Adipose tissue (tissue), 3 donors: ENCODE results near the gene PIP4K2C. TPM values are rescaled to one million over a fixed set of nuclear protein-coding genes. Genes with fewer than 3 reads are reported as not detected.
"Not testable (repeated sequence)": the region's sequence is repeated elsewhere in the genome, so short reads cannot be mapped to it uniquely, and the experiment has no call there.

Source experiments
- H3K27ac ChIP-seq: one replicate; pipeline ENCODE4 v1.5.1; 2013; ENCODE audit warnings: low read depth, low read length
- WGBS, 3 donors: extraction: QIAGEN DNeasy Blood & Tissue Kit; methylation state at CpG; one replicate each; pipeline ENCODE4 v1.1.7; 2013; 5-methylcytosine and 5-hydroxymethylcytosine counted together
- polyA plus RNA-seq, 3 donors: library from polyadenylated mRNA; stranded (reverse); fragments of 200-250 nt; gene quantifications; one replicate each; pipeline ENCODE4 v1.2.3, GENCODE V29; 2013
- donor health status: healthy with polysubstance abuse.
- donor health status: Bipolar disorder and iron deficiency.
- donor health status: healthy.

The PIP4K2C gene
- polyA plus RNA-seq, 3 donors = 8.8 to 10.2 (median 10.1) TPM

DNA sequence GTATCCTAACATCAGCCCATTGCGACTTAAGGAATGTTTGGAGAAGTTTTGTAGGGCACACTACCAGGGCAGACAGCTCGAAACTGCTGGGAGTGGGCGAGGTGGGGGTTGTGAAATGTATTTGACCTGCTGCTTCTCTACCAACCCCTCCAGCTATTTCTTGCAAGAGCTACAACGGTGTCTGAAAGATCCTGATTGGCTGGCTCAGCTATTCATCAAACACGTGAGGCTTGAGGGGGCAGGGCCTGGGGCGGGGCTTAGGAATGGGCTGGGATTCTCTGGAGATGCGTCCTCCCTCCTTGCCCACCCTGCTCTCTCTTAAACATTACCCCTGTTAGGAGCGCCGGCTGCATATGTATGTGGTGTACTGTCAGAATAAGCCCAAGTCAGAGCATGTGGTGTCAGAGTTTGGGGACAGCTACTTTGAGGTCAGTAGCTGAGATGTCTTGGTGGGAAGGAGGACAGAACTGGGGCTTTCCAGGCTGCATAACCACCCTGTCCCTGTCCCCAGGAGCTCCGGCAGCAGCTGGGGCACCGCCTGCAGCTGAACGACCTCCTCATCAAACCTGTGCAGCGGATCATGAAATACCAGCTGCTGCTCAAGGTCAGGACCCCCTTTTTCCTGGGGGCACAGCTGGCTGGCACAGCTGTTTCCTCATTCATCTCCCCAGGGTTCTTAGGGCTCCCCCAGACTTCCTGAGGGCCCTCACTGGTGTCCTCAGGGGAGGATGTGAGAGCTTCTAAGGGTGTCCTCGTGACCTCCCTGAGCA is 23.4 kb downstream of the PIP4K2C start:
- H3K27ac ChIP-seq = no peak overlapping the region
- 51 to 57% (median 52%) methylated on average over 14 of the region's 14 CpGs for WGBS, 3 donors

DNA sequence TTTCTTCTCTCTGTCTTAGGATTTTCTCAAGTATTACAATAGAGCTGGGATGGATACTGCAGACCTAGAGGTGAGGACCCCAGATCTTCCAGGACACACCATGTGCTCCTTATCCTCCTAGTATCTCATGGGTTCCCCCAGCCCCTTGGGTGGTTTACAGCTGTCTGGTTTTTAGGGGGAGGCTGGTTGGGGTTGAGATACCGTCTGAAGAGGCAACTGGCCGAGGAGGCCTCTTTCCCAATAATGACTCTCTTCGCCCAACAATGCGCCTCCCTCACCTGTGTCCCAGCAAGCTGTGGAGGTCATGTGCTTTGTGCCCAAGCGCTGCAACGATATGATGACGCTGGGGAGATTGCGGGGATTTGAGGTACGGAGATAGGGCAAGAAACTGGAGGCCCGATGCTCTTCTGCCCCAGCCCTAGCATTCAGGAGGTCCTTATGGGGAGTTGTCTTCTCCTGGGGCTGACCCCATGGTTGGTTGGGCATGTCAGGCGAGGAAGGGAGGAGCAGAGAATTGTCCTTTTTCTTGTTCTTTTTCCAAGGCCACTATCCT is 24.0 kb downstream of the PIP4K2C start:
- 80 to 83% (median 81%) methylated on average over 11 of the region's 11 CpGs for WGBS, 3 donors
- no peak overlapping the region for H3K27ac ChIP-seq

DNA sequence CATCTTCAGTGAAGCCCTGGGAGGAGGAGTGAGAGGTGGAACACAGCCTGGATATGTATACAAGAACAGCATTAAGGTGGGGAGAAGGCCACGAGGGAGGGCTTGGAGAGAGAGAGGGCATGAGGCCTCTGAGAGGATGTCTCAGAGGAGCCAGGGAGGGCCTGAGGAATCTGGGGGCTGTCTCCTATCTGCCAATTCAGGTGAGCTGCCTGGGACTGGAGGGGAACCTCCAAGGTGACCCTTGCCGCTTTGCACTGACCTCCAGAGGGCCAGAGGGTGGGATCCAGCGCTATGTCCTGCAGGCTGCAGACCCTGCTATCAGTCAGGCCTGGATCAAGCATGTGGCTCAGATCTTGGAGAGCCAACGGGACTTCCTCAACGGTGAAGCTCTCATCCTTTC is 24.6 kb downstream of the PIP4K2C start:
- no peak overlapping the region for H3K27ac ChIP-seq
- 87 to 90% (median 89%) methylated on average over 5 of the region's 5 CpGs for WGBS, 3 donors

DNA sequence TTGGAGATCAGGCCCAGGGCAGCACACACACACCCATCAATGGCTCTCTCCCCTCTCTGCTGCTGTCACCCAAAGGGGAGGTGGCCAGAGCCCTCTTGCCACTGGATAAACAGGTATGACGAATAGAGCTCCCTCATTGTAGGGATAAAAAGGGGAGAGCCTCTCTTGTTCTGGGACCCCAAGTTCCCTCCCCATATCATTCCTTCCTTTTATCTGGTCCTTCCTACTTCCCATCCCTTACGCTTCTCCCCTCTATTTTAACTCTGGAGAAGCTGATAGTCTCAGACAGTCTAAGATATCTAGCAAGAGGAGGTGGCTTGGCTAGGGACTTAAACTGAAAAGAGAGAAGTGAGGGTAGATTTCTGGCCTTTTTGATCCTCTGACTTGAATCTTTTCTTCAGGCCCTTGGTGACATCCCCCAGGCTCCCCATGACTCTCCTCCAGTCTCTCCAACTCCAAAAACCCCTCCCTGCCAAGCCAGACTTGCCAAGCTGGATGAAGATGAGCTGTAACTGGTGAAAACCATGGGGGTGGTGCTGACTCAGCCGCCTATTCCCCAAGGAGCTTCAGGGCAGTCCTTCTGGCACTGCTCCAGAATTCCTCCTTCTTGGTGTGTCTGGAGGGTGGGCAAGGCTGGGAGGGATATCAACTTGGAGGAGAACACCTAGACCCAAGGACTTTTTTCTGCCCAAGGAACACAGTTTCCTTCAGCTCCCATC is 25.6 kb downstream of the PIP4K2C start:
- WGBS, 3 donors = 78 to 89% (median 84%) methylated on average over 3 of the region's 3 CpGs
- H3K27ac ChIP-seq = no peak overlapping the region

DNA sequence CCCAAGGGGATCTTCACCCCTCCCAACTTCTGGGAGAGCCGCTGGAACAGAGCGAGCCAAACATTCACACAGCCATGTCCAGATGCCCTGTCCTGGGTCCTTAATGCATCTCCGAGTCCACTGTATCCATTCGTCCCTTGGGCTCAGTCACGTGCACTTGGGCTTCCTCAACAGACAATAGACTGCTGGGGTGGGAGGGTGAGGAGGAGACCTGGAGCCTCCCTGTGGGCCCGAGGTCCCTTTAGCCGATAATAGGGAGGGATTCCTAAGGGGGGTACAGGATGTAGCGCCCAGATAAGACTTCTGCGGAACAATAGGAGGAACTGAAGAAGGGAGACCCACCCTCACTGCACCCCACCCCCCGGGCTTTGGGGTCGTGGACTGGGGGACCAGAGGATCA is 26.9 kb downstream of the PIP4K2C start:
- 47 to 62% (median 52%) methylated on average over 11 of the region's 11 CpGs for WGBS, 3 donors
- H3K27ac ChIP-seq = no peak overlapping the region

DNA sequence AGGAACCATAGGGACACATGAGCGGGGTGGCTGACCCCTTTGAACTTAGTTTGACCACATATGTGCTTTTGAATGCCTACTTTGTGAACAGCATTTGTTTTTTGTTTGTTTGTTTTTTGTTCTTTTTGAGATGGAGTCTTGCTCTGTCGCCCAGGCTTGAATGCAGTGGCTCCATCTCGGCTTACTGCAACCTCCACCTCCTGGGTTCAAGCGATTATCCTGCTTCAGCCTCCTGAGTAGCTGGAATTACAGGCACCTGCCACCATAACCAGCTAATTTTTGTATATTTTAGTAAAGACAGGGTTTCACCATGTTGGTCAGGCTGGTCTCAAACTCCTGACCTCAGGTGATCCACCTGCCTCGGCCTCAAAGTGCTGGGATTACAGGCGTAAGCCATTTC is 27.4 kb downstream of the PIP4K2C start:
- H3K27ac ChIP-seq = not testable (repeated sequence)
- WGBS, 3 donors = 92 to 98% (median 98%) methylated on average over 6 of the region's 6 CpGs

DNA sequence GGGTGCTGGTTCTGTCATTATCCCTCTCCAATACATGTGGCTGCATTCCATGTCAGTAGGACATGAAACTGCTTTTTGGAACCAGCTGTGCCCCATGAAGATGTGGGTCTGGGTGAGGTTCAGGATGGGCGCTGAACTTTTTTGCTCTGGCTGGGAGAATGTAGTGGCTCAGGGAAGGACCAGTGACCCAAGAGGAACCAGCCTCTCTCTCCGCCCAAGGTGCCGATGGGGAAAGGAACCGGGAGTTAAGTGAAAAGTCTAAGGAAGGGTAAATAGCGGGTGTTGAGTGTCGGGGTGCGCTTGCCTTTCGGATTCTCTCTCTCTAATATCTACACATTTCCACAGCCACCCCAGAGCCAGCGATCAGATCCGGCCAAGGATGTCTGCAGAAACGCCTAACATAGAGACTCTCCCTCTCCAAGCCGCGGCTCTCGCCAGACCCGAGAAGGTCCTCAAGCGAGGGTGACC is 28.0 kb downstream of the PIP4K2C start:
- H3K27ac ChIP-seq = no peak overlapping the region
- WGBS, 3 donors = 53 to 62% (median 58%) methylated on average over 16 of the region's 16 CpGs

DNA sequence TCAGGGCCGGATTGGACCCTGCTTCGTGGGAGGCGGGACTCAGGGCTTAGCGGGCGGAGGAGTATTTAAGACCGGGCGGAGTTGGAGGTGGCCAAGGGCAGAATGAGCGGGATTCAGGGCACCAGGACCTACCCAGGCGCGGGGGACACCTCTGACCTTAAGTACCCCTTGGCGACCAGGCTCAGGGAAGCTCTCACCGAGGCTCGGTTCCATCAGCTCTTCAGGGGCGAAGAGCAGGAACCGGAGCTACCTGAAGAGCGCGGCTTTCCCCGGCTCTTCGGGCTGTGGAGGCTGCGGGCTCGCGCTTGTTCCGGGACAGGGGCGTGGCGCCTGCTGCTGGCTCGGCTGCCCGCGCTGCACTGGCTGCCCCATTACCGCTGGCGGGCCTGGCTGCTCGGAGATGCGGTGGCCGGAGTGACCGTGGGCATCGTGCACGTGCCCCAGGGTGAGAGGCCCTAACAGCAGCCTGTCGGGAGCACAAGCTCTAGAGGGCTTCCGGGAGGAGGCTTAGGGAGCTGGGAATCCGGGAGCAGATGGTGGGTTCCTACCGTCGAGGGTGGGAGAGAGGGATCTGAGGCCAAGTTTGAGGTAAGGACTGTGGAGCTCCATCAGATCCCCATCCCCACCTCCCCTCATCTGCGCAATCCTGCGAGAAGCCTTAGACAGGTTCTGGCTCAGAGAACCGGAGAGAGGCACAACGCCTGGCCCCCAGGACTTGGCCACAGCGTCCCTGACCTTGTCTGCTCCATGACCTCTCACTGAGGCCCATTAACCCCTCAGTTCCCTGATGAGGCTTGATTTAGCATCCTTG is 28.6 kb downstream of the PIP4K2C start:
- WGBS, 3 donors = 13 to 40% (median 39%) methylated on average over 35 to 46 of the region's 46 CpGs
- no peak overlapping the region for H3K27ac ChIP-seq

DNA sequence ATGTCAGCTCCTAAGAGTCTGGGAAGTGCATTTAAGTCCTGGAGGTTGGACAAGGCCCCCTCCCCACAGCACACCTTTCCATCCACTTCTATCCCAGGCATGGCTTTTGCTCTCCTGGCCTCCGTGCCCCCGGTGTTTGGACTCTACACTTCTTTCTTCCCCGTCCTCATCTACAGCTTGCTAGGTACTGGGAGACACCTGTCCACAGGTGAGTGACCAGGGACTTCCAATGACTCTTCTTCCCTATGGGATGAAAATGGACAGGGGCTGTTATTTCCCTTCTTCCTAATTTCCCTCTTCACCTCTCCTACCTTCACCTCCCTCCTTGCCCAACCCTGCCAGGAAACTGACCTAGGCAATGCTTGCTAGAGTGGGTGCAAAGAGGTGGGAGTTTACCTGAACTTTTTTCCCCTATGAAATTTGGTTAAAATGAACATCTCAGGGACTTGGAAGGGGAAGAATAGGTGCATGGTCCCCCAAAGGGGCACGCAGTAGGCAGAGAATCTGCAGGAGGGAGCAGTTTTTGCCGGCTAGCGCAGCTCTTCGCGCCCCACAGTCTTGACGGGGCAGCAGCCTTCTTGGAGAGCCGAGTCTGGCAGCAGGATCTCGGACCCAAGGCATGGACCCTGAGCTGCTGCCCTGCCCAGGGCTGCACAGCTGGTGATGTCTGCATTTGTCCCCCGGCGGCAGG is 29.4 kb downstream of the PIP4K2C start:
- WGBS, 3 donors = 33 to 44% (median 38%) methylated on average over 13 of the region's 13 CpGs
- no peak overlapping the region for H3K27ac ChIP-seq

DNA sequence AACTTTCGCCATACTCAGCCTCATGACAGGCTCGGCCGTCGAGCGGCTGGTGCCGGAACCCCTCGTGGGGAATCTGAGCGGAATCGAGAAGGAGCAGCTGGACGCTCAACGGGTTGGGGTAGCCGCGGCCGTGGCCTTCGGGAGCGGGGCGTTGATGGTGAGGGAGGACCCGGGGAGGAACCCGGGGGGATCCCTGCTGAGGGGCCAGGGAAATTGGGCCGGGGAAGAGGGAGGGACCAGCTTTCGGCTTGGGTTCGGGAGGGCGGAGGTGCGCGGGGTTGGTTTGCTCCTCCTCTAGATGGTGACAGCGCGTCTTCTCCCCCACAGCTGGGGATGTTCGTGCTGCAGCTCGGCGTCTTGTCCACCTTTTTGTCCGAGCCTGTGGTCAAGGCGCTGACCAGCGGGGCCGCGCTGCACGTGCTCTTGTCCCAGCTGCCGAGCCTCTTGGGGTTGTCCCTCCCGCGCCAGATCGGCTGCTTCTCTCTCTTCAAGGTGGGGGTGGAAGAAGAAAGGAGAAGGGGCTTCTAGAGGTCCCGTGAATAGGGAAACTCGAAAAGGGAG is 30.0 kb downstream of the PIP4K2C start:
- WGBS, 3 donors = 4 to 11% (median 4%) methylated on average over 41 to 42 of the region's 42 CpGs
- no peak overlapping the region for H3K27ac ChIP-seq

DNA sequence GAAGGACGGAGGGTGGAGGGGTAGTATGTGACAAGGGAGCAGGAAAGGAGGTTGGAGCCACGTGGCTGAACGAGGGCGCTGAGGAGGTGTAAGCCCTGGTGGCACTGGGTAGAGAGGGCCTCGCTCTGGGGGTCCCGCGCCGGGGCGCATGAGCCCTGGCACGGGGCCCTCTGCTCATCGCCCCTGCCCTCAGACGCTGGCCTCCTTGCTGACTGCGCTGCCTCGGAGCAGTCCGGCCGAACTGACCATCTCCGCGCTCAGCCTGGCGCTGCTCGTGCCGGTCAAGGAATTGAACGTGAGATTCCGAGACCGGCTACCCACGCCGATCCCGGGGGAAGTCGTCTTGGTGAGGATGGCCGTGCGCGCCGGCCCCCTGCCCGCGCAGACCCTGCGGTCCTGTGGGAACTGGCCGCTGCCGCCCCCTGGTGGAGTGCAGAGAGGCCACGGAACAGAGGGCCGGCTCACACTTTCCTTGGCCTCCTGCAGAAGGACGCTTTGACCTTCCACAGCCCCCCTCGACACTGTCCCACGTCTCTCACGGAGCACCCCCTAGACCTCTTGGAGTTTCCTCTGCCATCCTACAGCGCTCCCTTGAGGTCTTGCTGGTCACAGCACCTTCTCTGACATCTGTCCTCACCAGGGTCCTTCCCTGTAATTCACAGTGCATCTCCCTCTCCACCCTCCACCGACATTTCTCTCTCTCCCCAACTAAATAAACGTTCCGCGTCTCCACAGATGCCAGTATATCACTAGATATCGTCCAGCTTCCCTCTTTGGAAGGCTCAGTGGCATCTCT is 30.7 kb downstream of the PIP4K2C start:
- no peak overlapping the region for H3K27ac ChIP-seq
- WGBS, 3 donors = 0 to 2% (median 2%) methylated on average over 49 of the region's 49 CpGs

DNA sequence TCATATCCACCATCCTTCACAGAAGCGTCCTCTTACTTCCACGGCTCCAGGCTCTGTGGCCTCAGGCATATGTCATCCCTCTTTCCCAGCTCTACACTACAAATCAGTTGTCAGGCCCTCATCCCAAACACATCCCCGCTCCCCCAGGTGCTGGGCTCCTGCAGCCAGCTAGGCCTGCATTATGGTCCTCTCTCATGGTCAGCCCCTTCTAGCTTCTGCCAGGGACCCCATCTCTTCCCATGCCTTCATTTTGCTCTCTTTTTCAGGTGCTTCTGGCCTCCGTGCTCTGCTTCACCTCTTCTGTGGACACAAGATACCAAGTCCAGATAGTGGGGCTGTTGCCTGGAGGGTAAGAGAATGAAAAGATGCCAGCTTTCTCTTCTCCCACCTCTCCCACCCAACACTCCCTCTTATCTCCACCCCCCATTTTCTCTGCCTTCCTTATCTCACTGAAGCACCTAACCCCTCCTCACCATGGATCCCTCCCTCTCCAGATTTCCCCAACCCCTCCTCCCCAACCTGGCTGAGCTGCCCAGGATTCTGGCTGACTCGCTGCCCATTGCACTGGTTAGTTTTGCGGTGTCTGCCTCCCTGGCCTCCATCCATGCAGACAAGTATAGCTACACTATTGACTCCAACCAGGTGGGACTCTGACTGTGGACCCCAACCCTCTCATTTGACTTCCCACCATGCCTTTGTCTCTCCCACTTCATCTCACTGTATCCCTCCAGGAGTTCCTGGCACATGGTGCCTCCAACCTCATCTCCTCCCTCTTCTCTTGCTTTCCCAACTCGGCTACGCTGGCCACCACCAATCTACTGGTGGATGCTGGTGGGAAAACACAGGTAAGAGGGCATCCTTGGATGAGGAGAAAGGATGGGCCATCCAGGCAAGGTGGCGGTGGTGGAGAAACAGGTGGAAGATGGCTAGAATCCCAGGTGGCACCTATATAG is 31.6 kb downstream of the PIP4K2C start:
- H3K27ac ChIP-seq = no peak overlapping the region
- WGBS, 3 donors = 74 to 85% (median 83%) methylated on average over 9 of the region's 9 CpGs

DNA sequence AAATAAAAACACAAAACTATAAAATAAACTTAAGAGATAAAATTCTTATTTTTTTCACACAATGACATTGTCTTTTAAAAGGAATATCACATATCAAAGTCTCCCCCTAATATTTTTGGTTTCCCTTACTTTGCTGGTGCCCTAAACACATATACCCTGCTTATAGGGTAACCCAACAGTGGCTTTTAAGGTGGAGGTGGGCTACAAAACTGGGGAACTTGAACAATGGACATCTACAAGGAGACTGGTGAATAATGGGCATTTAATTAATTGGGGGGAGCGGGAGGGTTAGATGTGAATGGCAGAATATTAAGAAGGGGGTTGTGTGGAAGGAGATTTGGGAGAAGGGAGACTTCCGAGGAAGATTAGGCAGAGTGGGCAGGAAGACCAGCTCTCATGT is 32.4 kb downstream of the PIP4K2C start:
- H3K27ac ChIP-seq = no peak overlapping the region
- WGBS, 3 donors = 59 to 71% (median 64%) methylated on average over 2 of the region's 2 CpGs

DNA sequence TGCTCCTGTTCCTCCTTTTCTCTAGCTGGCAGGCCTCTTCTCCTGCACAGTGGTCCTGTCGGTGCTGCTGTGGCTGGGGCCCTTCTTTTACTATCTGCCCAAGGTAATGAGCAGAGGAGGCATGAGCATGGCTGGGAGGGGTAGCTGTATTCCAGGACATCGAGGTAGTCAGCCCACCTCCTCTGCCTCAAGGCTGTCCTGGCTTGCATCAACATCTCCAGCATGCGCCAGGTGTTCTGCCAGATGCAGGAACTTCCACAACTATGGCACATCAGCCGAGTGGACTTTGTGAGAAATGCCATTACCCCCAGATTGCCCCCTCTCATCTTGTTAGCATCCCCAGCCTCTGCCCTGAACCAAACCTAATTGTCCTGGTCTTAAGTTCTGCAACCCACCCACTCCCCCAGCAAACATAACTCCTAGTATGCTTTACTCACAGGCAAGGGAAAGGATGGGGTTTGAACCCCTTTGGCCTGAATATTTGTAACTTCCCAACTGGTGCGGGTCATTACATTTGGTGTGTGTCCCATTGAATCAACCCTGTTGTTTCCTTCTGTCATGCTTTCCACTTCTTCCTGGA is 32.9 kb downstream of the PIP4K2C start:
- 58 to 69% (median 63%) methylated on average over 5 of the region's 5 CpGs for WGBS, 3 donors
- H3K27ac ChIP-seq = no peak overlapping the region

DNA sequence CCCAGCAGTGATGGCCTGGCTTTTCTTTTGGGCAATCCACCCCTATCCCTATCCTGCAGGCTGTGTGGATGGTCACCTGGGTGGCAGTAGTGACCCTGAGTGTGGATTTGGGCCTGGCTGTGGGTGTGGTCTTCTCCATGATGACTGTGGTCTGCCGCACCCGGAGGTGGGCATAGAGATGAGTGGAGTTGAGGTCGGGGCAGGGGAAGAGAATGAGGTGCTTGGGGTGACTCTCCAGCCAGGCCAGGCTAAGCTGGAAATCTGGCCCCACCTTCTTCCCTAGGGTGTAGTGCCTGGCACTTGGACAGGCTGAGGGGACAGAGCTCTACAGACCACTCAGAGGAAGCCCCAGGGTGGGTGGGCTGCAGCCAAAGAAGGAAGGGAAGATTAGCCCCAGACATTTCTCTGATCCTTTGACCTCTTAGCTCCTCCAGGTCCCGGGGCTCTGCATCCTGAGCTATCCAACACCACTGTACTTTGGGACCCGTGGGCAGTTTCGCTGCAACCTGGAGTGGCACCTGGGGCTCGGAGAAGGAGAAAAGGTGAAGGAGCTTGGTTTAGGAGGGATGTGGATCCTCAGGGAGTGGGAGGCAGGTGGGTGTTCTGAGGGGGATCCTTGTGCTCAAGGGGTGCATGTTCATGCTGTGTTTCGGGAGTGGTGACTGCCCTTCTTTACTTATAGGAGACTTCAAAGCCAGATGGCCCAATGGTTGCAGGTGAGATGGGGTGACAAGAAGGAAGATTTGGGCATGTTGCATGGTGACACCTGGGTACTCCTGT is 33.6 kb downstream of the PIP4K2C start:
- H3K27ac ChIP-seq = no peak overlapping the region
- WGBS, 3 donors = 72 to 84% (median 82%) methylated on average over 8 of the region's 8 CpGs
